ENCODE measurements around the gene HS6ST1.

HS6ST1 gene

GRCh38 chr2:128275498-128276045, 43.1 kb downstream of the HS6ST1 start:
- Histone ChIP-seq H3K4me3 (ENCODE audit: low read depth, low read length) (no peak overlapping the region), H3K4me1 (ENCODE audit: control insufficient read depth, insufficient read depth, low read length) (no peaks in the 10 kb centered on the region), H3K9me3 (ENCODE audit: control insufficient read depth, insufficient read depth, low read depth, low read length) (no peaks in the 10 kb centered on the region), H3K36me3 (ENCODE audit: control insufficient read depth in 2 of 2, insufficient read depth in 1 of 2, low read length in 2 of 2) (peaks cover 0 to 42% of the 10 kb centered on the region in 2 experiments; a peak in 2 of 3 replicates), H3K27ac (ENCODE audit: extremely low read depth, low read depth, low read length) (no peak overlapping the region)
- POLR2A ChIA-PET: no interaction called here
- CTCF ChIA-PET: no interaction called here
- TF ChIP-seq ZNF621 (tag by site-specific recombination; IDR thresholded peaks at IDR 0.05) (no peak), ZSCAN4 (tag by site-specific recombination; IDR thresholded peaks at IDR 0.05) (no peak), ZNF629 (tag by site-specific recombination; IDR thresholded peaks at IDR 0.05) (no peak), ZNF133 (tag by site-specific recombination; IDR thresholded peaks at IDR 0.05) (no peak)

- H3K4me3 ChIP-seq (ENCODE audit: low read depth, low read length): no peak overlapping the region
- H3K4me1 ChIP-seq (ENCODE audit: control insufficient read depth, insufficient read depth, low read length): no peaks in the 10 kb centered on the region
- H3K9me3 ChIP-seq (ENCODE audit: control insufficient read depth, insufficient read depth, low read depth, low read length): no peaks in the 10 kb centered on the region
- H3K27ac ChIP-seq (ENCODE audit: extremely low read depth, low read depth, low read length): no peak overlapping the region
- POLR2A ChIA-PET: no interaction called here
- CTCF ChIA-PET: no interaction called here
- TF ChIP-seq ZBTB6 (tag by site-specific recombination; IDR thresholded peaks at IDR 0.05): no peak
- TF ChIP-seq ZNF175 (tag by site-specific recombination; IDR thresholded peaks at IDR 0.05): no peak
- no peak for TF ChIP-seq ZNF169 (tag by site-specific recombination; IDR thresholded peaks at IDR 0.05)
- TF ChIP-seq ZBTB48 (tag by site-specific recombination; IDR thresholded peaks at IDR 0.05): no peak
- no peak for TF ChIP-seq BCL11A (tag by site-specific recombination; IDR thresholded peaks at IDR 0.05; ENCODE audit: low read depth)
- no peak for TF ChIP-seq ZNF18 (tag by site-specific recombination; IDR thresholded peaks at IDR 0.05)
- TF ChIP-seq KLF7 (tag by site-specific recombination; IDR thresholded peaks at IDR 0.05; ENCODE audit: borderline replicate concordance): no peak
- TF ChIP-seq ZNF571 (tag by site-specific recombination; IDR thresholded peaks at IDR 0.05): no peak
- H3K36me3 ChIP-seq (ENCODE audit: control insufficient read depth in 2 of 2, insufficient read depth in 1 of 2, low read length in 2 of 2): peaks cover 0 to 42% of the 10 kb centered on the region in 2 experiments; a peak in 2 of 3 replicates
These were observed 44.5 kb downstream of the HS6ST1 start for GRCh38 chr2:128274218-128274617.

- no peaks in the 10 kb centered on the region for H3K4me1 ChIP-seq (ENCODE audit: control insufficient read depth, insufficient read depth, low read length)
- no peak for TF ChIP-seq ZNF155 (tag by site-specific recombination; IDR thresholded peaks at IDR 0.05)
- no peak for TF ChIP-seq ZNF561 (tag by site-specific recombination; IDR thresholded peaks at IDR 0.05; ENCODE audit: borderline replicate concordance)
- TF ChIP-seq, protein P1, sequence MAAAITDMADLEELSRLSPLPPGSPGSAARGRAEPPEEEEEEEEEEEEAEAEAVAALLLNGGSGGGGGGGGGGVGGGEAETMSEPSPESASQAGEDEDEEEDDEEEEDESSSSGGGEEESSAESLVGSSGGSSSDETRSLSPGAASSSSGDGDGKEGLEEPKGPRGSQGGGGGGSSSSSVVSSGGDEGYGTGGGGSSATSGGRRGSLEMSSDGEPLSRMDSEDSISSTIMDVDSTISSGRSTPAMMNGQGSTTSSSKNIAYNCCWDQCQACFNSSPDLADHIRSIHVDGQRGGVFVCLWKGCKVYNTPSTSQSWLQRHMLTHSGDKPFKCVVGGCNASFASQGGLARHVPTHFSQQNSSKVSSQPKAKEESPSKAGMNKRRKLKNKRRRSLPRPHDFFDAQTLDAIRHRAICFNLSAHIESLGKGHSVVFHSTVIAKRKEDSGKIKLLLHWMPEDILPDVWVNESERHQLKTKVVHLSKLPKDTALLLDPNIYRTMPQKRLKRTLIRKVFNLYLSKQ (tag by site-specific recombination; IDR thresholded peaks at IDR 0.05; ENCODE audit: borderline replicate concordance): no peak
- TF ChIP-seq ZNF426 (tag by site-specific recombination; IDR thresholded peaks at IDR 0.05): no peak
- TF ChIP-seq ZNF292 (tag by site-specific recombination; IDR thresholded peaks at IDR 0.05; ENCODE audit: borderline replicate concordance, low read depth): no peak
- TF ChIP-seq MYNN (tag by site-specific recombination; IDR thresholded peaks at IDR 0.05; ENCODE audit: borderline replicate concordance): no peak
- no peak for TF ChIP-seq OVOL3 (tag by site-specific recombination; IDR thresholded peaks at IDR 0.05)
- TF ChIP-seq ZNF768 (tag by site-specific recombination; IDR thresholded peaks at IDR 0.05): no peak
- TF ChIP-seq ZNF626 (tag by site-specific recombination; IDR thresholded peaks at IDR 0.05): no peak
- no peak for TF ChIP-seq SP3 (tag by site-specific recombination; IDR thresholded peaks at IDR 0.05)
- no peak for TF ChIP-seq ZNF202 (tag by site-specific recombination; IDR thresholded peaks at IDR 0.05; ENCODE audit: borderline replicate concordance)
- no peak for TF ChIP-seq ZNF416 (tag by site-specific recombination; IDR thresholded peaks at IDR 0.05)
- no peak for TF ChIP-seq ZBTB21 (tag by site-specific recombination; IDR thresholded peaks at IDR 0.05)
- TF ChIP-seq ZNF777 (tag by site-specific recombination; IDR thresholded peaks at IDR 0.05; ENCODE audit: borderline replicate concordance): no peak
- no peak overlapping the region for H3K4me3 ChIP-seq (ENCODE audit: low read depth, low read length)
- H3K36me3 ChIP-seq (ENCODE audit: control insufficient read depth in 2 of 2, insufficient read depth in 1 of 2, low read length in 2 of 2): peaks cover 0 to 48% of the 10 kb centered on the region in 2 experiments; a peak in 2 of 3 replicates
- no peaks in the 10 kb centered on the region for H3K9me3 ChIP-seq (ENCODE audit: control insufficient read depth, insufficient read depth, low read depth, low read length)
- POLR2A ChIA-PET: no interaction called here
- H3K27ac ChIP-seq (ENCODE audit: extremely low read depth, low read depth, low read length): no peak overlapping the region
- CTCF ChIA-PET: no interaction called here
These were observed 45.1 kb downstream of the HS6ST1 start for GRCh38 chr2:128273469-128274081.
